HG03103 (cell line): ENCODE results near the gene AP3B1.

Source experiments
- ATAC-seq: cut with Tn5 transposase; IDR thresholded peaks from one replicate; pipeline ENCODE4 v1.9.1; 2021; ENCODE audit warnings: low read depth; ENCODE audit not compliant: unreplicated experiment

The AP3B1 gene, protein sequence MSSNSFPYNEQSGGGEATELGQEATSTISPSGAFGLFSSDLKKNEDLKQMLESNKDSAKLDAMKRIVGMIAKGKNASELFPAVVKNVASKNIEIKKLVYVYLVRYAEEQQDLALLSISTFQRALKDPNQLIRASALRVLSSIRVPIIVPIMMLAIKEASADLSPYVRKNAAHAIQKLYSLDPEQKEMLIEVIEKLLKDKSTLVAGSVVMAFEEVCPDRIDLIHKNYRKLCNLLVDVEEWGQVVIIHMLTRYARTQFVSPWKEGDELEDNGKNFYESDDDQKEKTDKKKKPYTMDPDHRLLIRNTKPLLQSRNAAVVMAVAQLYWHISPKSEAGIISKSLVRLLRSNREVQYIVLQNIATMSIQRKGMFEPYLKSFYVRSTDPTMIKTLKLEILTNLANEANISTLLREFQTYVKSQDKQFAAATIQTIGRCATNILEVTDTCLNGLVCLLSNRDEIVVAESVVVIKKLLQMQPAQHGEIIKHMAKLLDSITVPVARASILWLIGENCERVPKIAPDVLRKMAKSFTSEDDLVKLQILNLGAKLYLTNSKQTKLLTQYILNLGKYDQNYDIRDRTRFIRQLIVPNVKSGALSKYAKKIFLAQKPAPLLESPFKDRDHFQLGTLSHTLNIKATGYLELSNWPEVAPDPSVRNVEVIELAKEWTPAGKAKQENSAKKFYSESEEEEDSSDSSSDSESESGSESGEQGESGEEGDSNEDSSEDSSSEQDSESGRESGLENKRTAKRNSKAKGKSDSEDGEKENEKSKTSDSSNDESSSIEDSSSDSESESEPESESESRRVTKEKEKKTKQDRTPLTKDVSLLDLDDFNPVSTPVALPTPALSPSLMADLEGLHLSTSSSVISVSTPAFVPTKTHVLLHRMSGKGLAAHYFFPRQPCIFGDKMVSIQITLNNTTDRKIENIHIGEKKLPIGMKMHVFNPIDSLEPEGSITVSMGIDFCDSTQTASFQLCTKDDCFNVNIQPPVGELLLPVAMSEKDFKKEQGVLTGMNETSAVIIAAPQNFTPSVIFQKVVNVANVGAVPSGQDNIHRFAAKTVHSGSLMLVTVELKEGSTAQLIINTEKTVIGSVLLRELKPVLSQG

GRCh38 chr5:78294248-78295034 lies at the start of gene AP3B1:
AP3B1 (minus strand) TSS chr5:78294698; CDS start chr5:78294579, 119 bp downstream.
- ATAC-seq, result peak; percentile 77

- ATAC-seq, result no peak
These were observed 46.9 kb upstream of the AP3B1 start for GRCh38 chr5:78341440-78341839.

GRCh38 chr5:78339617-78340436 lies 45.3 kb upstream of the AP3B1 start:
- ATAC-seq, result no peak

DNA sequence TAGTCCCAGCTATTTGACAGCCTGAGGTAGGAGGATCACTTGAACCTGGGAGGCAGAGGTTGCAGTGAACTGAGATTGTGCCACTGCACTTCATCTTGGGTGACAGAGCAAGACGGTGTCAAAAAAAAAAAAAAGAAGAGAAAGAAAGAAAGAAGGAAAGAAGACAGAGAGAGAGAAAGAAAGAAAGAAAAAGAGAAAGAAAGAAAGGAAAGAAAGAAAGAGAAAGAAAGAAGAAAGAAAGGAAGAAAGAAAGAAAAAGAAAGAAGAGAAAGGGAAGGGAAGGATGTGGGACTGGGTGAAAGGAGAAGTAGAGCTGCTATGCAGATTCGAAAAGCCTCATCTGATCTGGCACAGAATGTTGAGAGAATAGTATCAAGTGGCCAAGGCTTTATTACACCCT lies 42.2 kb upstream of the AP3B1 start:
- ATAC-seq, result no peak

GRCh38 chr5:78335976-78336375 lies 41.5 kb upstream of the AP3B1 start:
- ATAC-seq, result no peak

- no peak for ATAC-seq
These were observed 40.3 kb upstream of the AP3B1 start for GRCh38 chr5:78334811-78335210.

DNA sequence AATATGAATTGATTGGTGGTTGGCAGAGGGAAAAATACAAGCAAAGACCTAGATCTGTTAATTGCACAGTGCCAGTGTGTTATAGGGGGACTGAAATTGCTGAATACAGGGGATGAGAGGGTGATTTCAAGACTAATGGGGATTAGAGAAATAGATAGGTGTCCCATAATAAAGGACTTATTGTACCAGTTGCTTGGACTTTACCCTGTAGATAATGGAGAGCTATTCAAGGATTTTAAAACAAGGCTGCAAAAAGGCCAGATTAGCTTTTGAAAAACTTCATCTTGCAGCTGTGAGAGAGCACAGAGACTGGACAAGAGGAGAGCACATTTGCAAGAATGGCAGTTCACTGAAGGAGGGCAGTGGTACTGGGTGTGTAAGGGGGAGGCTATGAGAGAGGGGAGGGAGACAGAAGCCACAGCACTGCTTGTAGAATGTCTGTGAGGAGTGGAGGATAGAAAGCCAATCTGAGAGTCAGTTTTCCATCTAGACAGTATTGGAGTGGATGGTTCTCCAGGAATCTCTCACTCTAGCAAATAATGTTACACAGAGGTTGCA lies 37.1 kb upstream of the AP3B1 start:
- ATAC-seq, result no peak

GRCh38 chr5:78328585-78329173 lies 34.2 kb upstream of the AP3B1 start:
- no peak for ATAC-seq

DNA sequence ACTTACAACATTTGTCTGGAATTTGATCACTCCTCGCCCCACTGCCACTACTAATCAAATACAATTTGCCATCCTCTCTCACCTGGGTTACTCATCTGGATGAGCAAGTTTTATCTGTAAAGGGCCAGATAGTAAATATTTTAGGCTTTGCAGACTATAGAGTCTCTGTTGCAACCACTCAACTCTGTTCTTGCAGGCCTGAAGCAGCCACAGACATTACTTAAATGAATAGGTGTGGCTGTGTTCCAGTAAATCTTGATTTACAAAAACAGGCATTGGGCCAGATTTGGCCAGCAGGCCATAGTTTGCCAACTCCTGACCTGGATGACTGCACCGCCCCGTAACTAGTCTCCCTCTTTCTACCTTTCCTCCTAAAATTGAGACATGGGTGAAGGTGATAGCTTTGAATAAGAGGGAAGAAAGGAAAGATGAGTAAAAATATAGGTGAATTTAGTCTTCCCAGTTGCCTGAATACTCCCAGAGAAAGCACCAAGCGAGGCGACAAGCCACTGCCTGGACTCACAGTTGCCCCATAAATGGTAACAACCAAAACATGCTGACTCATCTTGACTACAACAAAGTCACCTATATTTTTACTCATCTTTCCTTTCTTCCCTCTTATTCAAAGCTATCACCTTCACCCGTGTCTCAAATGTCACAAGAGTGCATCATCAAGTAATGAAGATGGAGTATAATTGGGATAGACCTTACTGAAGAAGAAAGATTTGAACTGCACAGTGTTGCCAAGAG lies 33.4 kb upstream of the AP3B1 start:
- ATAC-seq, result no peak

GRCh38 chr5:78326930-78327329 lies 32.4 kb upstream of the AP3B1 start:
- no peak for ATAC-seq

GRCh38 chr5:78323241-78323640 lies 28.7 kb upstream of the AP3B1 start:
- ATAC-seq, result no peak

DNA sequence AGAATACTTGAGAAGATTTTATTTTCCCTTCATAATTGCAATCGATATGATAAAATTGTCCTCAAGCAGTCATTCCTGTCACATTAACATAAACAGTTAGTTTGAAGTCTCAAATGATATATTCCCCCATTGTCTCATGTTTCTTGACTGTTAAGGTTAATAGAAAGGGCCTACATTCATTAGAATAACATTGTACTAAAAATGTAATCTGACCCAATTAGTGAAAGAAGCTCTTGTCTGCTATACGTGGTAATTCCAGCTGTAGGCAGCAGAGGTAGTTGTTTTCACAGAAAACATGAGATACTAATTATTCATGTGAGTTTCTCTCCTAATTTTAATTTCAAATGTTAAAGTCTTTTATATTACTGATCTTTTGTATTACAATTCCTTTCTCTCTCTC lies 25.9 kb upstream of the AP3B1 start:
- ATAC-seq, result no peak

- no peak for ATAC-seq
These were observed 23.8 kb upstream of the AP3B1 start for GRCh38 chr5:78318337-78318736.

- no peak for ATAC-seq
These were observed 23.0 kb upstream of the AP3B1 start for GRCh38 chr5:78317515-78317914.

- no peak for ATAC-seq
These were observed 14.2 kb upstream of the AP3B1 start for GRCh38 chr5:78308703-78309102.

- ATAC-seq, result no peak
These were observed 6.1 kb upstream of the AP3B1 start for GRCh38 chr5:78300464-78301045.

- no peak for ATAC-seq
These were observed 800 bp upstream of the AP3B1 start for GRCh38 chr5:78295035-78295961.
